ENCODE measurements around the gene SYNJ2.

Gene SYNJ2

DNA sequence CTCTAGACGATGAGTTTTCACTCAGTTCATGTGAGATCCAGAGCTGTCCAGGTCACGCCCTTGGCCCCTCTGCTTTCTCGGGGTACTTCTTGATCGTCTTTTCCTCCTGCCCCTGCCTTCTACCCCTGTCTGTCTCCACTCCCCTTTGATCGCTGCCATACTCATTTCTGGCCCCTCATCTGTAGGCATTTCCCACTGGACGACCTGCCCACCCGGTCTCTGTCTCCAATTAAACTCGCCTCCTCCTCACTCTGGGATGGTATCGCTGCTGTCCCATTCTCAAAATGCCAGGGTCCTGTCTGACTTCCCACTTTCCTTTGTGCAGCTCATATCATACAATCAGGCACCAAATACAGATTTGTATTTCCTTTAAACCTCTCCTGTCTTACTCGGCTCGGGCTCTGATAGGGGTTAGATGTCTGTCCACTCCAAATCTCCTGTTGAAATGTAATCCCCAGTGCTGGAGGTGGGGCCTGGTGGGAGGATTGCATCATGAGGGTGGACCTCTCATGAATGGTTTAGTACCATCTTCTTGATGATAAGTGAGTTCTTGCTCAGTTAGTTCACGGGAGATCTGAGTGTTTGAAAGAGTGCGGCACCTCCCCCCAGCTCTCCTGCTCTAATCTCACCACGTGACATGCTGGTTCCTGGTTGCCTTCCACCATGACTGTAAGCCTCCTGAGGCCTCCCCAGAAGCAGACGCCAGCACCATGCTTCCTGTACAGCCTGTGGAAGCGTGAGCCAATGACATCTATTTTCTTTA is 3.5 kb upstream of the SYNJ2 start:
- DNase-seq (ENCODE audit: low read depth in 1 of 2, low spot score in 1 of 2), result no peak

- no peak for DNase-seq (ENCODE audit: low read depth in 1 of 2, low spot score in 1 of 2)
These were observed 1.2 kb upstream of the SYNJ2 start for GRCh38 chr6:157980288-157981131.

- DNase-seq (ENCODE audit: low read depth in 1 of 2, low spot score in 1 of 2), result no peak
These were observed 600 bp upstream of the SYNJ2 start for GRCh38 chr6:157981132-157981394.

GRCh38 chr6:157982102-157982562 is 469 bp downstream of the SYNJ2 start:
- peak in 1 of 2 donors; percentile 4 for DNase-seq (ENCODE audit: low read depth in 1 of 2, low spot score in 1 of 2)

- DNase-seq (ENCODE audit: low read depth in 1 of 2, low spot score in 1 of 2), result no peak
These were observed 1.1 kb downstream of the SYNJ2 start for GRCh38 chr6:157982563-157983405.

- DNase-seq (ENCODE audit: low read depth in 1 of 2, low spot score in 1 of 2), result no peak
These were observed 1.9 kb downstream of the SYNJ2 start for GRCh38 chr6:157983406-157984119.

GRCh38 chr6:157984128-157984527 is 2.5 kb downstream of the SYNJ2 start:
- no peak for DNase-seq (ENCODE audit: low read depth in 1 of 2, low spot score in 1 of 2)

DNA sequence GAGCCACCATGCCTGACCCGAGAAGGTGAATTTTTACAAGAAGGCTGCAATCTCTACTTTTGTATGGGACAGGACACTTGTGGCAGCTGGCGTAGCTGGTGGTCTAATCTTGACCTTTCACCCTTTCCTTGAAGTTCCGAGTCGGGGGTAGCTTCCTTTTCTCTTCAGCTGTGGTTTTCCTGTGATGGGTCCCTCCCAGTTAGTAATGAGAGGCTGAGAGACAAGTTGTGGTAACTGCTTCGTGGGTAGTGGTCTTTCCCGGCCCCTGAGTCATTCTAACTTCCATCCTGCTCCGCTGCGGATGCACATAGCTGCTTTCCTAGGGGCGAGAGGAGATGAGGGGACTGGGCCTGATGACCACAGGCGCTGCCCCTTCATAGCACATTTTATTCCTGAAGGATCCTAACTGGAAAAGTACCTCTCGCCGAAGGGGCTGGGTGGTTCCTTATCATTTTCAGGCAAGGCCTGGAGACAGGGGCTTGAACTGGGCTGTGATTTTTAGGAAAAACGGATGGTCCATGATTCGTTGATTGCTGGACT is 3.1 kb downstream of the SYNJ2 start:
- DNase-seq (ENCODE audit: low read depth in 1 of 2, low spot score in 1 of 2), result no peak

GRCh38 chr6:157985378-157986155 is 3.9 kb downstream of the SYNJ2 start:
- DNase-seq (ENCODE audit: low read depth in 1 of 2, low spot score in 1 of 2), result no peak

- DNase-seq (ENCODE audit: low read depth in 1 of 2, low spot score in 1 of 2), result no peak
These were observed 6.4 kb downstream of the SYNJ2 start for GRCh38 chr6:157987788-157988699.

GRCh38 chr6:157988700-157989063 is 7.0 kb downstream of the SYNJ2 start:
- DNase-seq (ENCODE audit: low read depth in 1 of 2, low spot score in 1 of 2), result no peak

GRCh38 chr6:157989541-157990289 is 8.1 kb downstream of the SYNJ2 start:
- no peak for DNase-seq (ENCODE audit: low read depth in 1 of 2, low spot score in 1 of 2)

DNA sequence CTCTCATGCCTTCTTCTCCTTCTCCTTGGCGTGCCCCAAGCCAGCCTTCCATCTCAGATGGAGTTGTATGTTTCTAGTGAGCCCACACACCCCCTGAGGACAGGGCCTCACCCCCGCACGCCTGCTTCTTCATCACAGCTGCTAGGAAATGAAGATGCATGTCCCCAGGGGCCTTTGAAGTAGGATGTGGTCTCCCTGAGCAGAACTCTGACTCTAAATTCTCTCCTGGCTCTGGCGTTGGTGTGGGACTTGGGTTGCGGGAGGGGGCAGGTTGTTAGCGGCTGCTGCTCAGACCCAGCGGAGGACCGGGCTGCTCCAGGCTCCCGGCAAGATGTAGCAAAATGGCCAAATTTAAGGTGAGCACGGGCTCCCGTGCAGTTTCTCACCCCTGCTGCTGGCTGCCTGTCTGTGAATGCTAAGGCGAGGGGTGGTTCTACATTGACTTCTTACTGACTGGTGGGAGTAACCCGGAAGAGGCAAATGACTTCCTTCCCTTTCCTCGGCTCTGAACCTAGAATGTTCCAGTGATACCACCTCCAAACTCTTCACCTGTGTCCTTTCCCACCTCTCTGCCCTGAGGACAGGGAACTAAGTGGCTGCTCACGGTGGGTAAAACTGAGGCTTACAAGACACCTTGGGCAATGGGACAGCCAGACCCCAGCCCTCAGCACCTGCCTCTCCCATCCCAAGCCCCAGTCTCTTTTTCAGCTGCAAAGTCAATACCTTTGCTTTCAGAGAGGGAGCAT is 8.8 kb downstream of the SYNJ2 start:
- no peak for DNase-seq (ENCODE audit: low read depth in 1 of 2, low spot score in 1 of 2)

GRCh38 chr6:157991067-157991432 is 9.4 kb downstream of the SYNJ2 start:
- DNase-seq (ENCODE audit: low read depth in 1 of 2, low spot score in 1 of 2), result no peak

GRCh38 chr6:157993076-157993475 is 11.4 kb downstream of the SYNJ2 start:
- no peak for DNase-seq (ENCODE audit: low read depth in 1 of 2, low spot score in 1 of 2)

DNA sequence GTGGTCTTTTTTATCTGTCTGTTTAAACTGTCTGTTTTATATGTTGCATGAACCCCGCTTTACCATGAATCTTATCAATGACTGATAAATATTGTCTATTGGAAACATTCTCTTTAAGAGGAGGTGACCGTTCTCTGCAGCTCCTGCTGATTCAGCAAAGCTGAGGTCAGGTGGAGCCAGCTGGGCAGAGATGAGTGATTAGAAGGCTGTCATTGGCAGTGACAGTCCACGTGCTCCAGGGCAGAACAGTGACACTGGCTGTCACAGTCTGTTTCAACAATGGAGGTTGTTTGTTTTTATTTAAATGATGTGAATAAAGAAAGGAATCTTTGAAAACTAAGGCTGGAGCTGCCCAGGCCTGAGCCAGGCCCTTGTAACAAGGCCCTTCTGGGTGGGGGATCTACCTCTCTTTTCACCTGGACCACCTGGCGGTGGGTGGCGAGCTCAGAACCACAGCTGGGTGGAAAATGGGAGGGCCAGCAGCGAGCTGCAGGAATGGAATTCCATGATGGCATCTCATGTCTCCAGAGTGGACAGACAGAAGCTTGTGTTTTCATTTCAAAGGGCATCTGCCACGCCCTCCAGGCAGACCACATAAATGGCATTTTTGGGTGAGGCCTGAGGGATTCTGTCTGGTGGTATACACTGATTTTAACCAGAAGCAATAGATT is 12.6 kb downstream of the SYNJ2 start:
- no peak for DNase-seq (ENCODE audit: low read depth in 1 of 2, low spot score in 1 of 2)

GRCh38 chr6:157995458-157995857 is 13.8 kb downstream of the SYNJ2 start:
- DNase-seq (ENCODE audit: low read depth in 1 of 2, low spot score in 1 of 2), result no peak
